Karpas-422 (cell line): Measurements from ENCODE around the gene KIF21B. TPM values are rescaled to one million over a fixed set of nuclear protein-coding genes. Genes with fewer than 3 reads are reported as not detected.

Experiments
- DNase-seq: peaks from one replicate; pipeline ENCODE4 v3.0.0-alpha.2; 2015
- H2AFZ ChIP-seq: fragments of 200-600 bp; sonication (generic); 2 replicates; pipeline ENCODE4 v1.6.1; 2014; ENCODE audit warnings: antibody characterized with exemption, low read length, mixed read lengths
- H3K27ac ChIP-seq: fragments of 200-600 bp; sonication (generic); 2 replicates; pipeline ENCODE4 v1.5.1; 2014; ENCODE audit warnings: mild to moderate bottlenecking, low read length, moderate library complexity
- H3K27me3 ChIP-seq: fragments of 200-600 bp; sonication (generic); 2 replicates; pipeline ENCODE4 v1.6.1; 2014; ENCODE audit warnings: low read length, mixed read lengths
- H3K36me3 ChIP-seq: fragments of 200-600 bp; sonication (generic); 2 replicates; pipeline ENCODE4 v1.6.1; 2014; ENCODE audit warnings: low read length, mixed read lengths; ENCODE audit not compliant: insufficient read depth
- H3K4me1 ChIP-seq: fragments of 200-600 bp; sonication (generic); 2 replicates; pipeline ENCODE4 v1.6.1; 2014; ENCODE audit warnings: mild to moderate bottlenecking, low read length, mixed read lengths
- H3K4me2 ChIP-seq: fragments of 200-600 bp; sonication (generic); 2 replicates; pipeline ENCODE4 v1.6.1; 2014; ENCODE audit warnings: low read length, low read depth, mild to moderate bottlenecking; ENCODE audit not compliant: poor library complexity, severe bottlenecking
- H3K4me3 ChIP-seq: fragments of 200-600 bp; sonication (generic); 2 replicates; pipeline ENCODE4 v1.5.1; 2014; ENCODE audit warnings: mild to moderate bottlenecking, antibody characterized with exemption, low read length, mixed read lengths
- H3K79me2 ChIP-seq: fragments of 200-600 bp; sonication (generic); 2 replicates; pipeline ENCODE4 v1.6.1; 2014; ENCODE audit warnings: mild to moderate bottlenecking, low read length, mixed read lengths
- H3K9ac ChIP-seq: fragments of 200-600 bp; sonication (generic); 2 replicates; pipeline ENCODE4 v1.6.0; 2014; ENCODE audit warnings: low read length
- H3K9me2 ChIP-seq: fragments of 200-600 bp; sonication (generic), shearing (Covaris generic); replicated peaks from 2 replicates; pipeline ENCODE4 v1.6.0; 2014; ENCODE audit warnings: mild to moderate bottlenecking, low read length, moderate library complexity; ENCODE audit not compliant: insufficient read depth
- H3K9me3 ChIP-seq: fragments of 300-700, 200-600 bp; sonication (generic); 2 replicates; pipeline ENCODE4 v1.6.1; 2014; ENCODE audit warnings: low read length, mixed read lengths
- H4K20me1 ChIP-seq: fragments of 200-600 bp; sonication (generic); 2 replicates; pipeline ENCODE4 v1.6.1; 2014; ENCODE audit warnings: mild to moderate bottlenecking, antibody characterized with exemption, low read length, low read depth; ENCODE audit not compliant: insufficient read depth
- total RNA-seq: library from RNA; depleted of rRNA; stranded (reverse); fragments of >200 nt; shearing (Covaris generic); gene quantifications from 2 replicates; pipeline ENCODE4 v1.2.3, GENCODE V29; 2014; ENCODE audit warnings: low replicate concordance

Gene KIF21B
- total RNA-seq, 1 experiment from 2014 or later: 0.22 TPM

- Histone ChIP-seq H3K4me1 (no peaks in the 10 kb centered on the region), H3K36me3 (no peaks in the 10 kb centered on the region), H3K9me3 (no peaks in the 10 kb centered on the region), H3K9ac (no peak overlapping the region), H3K4me2 (no peak overlapping the region), H4K20me1 (no peaks in the 10 kb centered on the region), H3K4me3 (no peak overlapping the region), H3K27ac (no peak overlapping the region), H3K79me2 (no peaks in the 10 kb centered on the region), H3K9me2 (no peaks in the 10 kb centered on the region), H2AFZ (no peak overlapping the region), H3K27me3 (no peaks in the 10 kb centered on the region)
- no peak for DNase-seq
These were observed 16.4 kb upstream of the KIF21B start for GRCh38 chr1:201039876-201040275.

GRCh38 chr1:201039418-201039817 is 15.9 kb upstream of the KIF21B start:
- no peak for DNase-seq
- Histone ChIP-seq H3K9ac (no peak overlapping the region), H3K9me2 (no peaks in the 10 kb centered on the region)

GRCh38 chr1:201038186-201038876 is 14.8 kb upstream of the KIF21B start:
- H3K9ac ChIP-seq: no peak overlapping the region
- no peaks in the 10 kb centered on the region for H3K79me2 ChIP-seq
- no peak overlapping the region for H3K4me2 ChIP-seq
- DNase-seq: no peak
- no peaks in the 10 kb centered on the region for H3K36me3 ChIP-seq
- H3K4me3 ChIP-seq: no peak overlapping the region
- H3K27ac ChIP-seq: no peak overlapping the region
- no peak overlapping the region for H2AFZ ChIP-seq
- no peaks in the 10 kb centered on the region for H3K4me1 ChIP-seq
- H3K9me3 ChIP-seq: no peaks in the 10 kb centered on the region
- H3K27me3 ChIP-seq: no peaks in the 10 kb centered on the region
- no peaks in the 10 kb centered on the region for H3K9me2 ChIP-seq
- no peaks in the 10 kb centered on the region for H4K20me1 ChIP-seq

More at GRCh38 chr1:201039418-201039817, 15.9 kb upstream of the KIF21B start:
- Histone ChIP-seq H3K27me3 (no peaks in the 10 kb centered on the region), H4K20me1 (no peaks in the 10 kb centered on the region), H3K4me1 (no peaks in the 10 kb centered on the region), H3K27ac (no peak overlapping the region), H3K36me3 (no peaks in the 10 kb centered on the region), H3K4me2 (no peak overlapping the region), H3K4me3 (no peak overlapping the region), H2AFZ (no peak overlapping the region), H3K79me2 (no peaks in the 10 kb centered on the region), H3K9me3 (no peaks in the 10 kb centered on the region)

GRCh38 chr1:201036188-201036842 is 12.8 kb upstream of the KIF21B start:
- Histone ChIP-seq H3K4me3 (no peak overlapping the region), H3K36me3 (no peaks in the 10 kb centered on the region), H3K79me2 (no peaks in the 10 kb centered on the region), H3K27ac (no peak overlapping the region), H2AFZ (no peak overlapping the region), H3K27me3 (no peaks in the 10 kb centered on the region), H3K9me3 (no peaks in the 10 kb centered on the region), H3K4me2 (no peak overlapping the region), H3K9me2 (no peaks in the 10 kb centered on the region), H3K4me1 (no peaks in the 10 kb centered on the region), H4K20me1 (no peaks in the 10 kb centered on the region), H3K9ac (no peak overlapping the region)
- DNase-seq: no peak

GRCh38 chr1:201034671-201035070 is 11.2 kb upstream of the KIF21B start:
- H3K9me3 ChIP-seq: no peaks in the 10 kb centered on the region
- H3K9me2 ChIP-seq: no peaks in the 10 kb centered on the region
- no peak overlapping the region for H3K4me2 ChIP-seq
- H3K4me1 ChIP-seq: no peaks in the 10 kb centered on the region
- no peaks in the 10 kb centered on the region for H4K20me1 ChIP-seq
- no peak overlapping the region for H3K4me3 ChIP-seq
- H3K36me3 ChIP-seq: no peaks in the 10 kb centered on the region
- no peak overlapping the region for H3K27ac ChIP-seq
- no peaks in the 10 kb centered on the region for H3K27me3 ChIP-seq
- DNase-seq: no peak
- no peaks in the 10 kb centered on the region for H3K79me2 ChIP-seq
- no peak overlapping the region for H2AFZ ChIP-seq
- no peak overlapping the region for H3K9ac ChIP-seq

- Histone ChIP-seq H2AFZ (no peak overlapping the region), H3K79me2 (no peaks in the 10 kb centered on the region), H3K4me2 (no peak overlapping the region), H3K4me3 (no peak overlapping the region), H4K20me1 (no peaks in the 10 kb centered on the region), H3K9me3 (no peaks in the 10 kb centered on the region), H3K27me3 (no peaks in the 10 kb centered on the region), H3K9me2 (no peaks in the 10 kb centered on the region), H3K4me1 (no peaks in the 10 kb centered on the region), H3K36me3 (no peaks in the 10 kb centered on the region), H3K27ac (no peak overlapping the region), H3K9ac (no peak overlapping the region)
- no peak for DNase-seq
These were observed 8.9 kb upstream of the KIF21B start for GRCh38 chr1:201032408-201032807.

GRCh38 chr1:201028461-201028889 is 5.0 kb upstream of the KIF21B start:
- Histone ChIP-seq H3K9me3 (no peaks in the 10 kb centered on the region), H3K27ac (no peak overlapping the region), H3K36me3 (no peaks in the 10 kb centered on the region), H4K20me1 (0 out of 2 replicates have a peak, but pooled peaks cover 4% of the 10 kb centered on the region), H3K9ac (no peak overlapping the region), H2AFZ (no peak overlapping the region), H3K27me3 (no peaks in the 10 kb centered on the region), H3K9me2 (no peaks in the 10 kb centered on the region), H3K4me1 (peaks cover 6% of the 10 kb centered on the region; the same call in 1 of the 2 replicates), H3K4me3 (no peak overlapping the region), H3K4me2 (no peak overlapping the region), H3K79me2 (no peaks in the 10 kb centered on the region)
- DNase-seq: no peak

- Histone ChIP-seq H3K27ac (no peak overlapping the region), H3K27me3 (no peaks in the 10 kb centered on the region), H3K36me3 (no peaks in the 10 kb centered on the region), H3K9ac (no peak overlapping the region), H3K4me3 (no peak overlapping the region), H3K79me2 (no peaks in the 10 kb centered on the region), H3K9me2 (no peaks in the 10 kb centered on the region), H4K20me1 (0 out of 2 replicates have a peak, but pooled peaks cover 4% of the 10 kb centered on the region), H3K4me1 (peaks cover 12% of the 10 kb centered on the region; the same call in 1 of the 2 replicates), H3K4me2 (no peak overlapping the region), H2AFZ (no peak overlapping the region), H3K9me3 (no peaks in the 10 kb centered on the region)
- no peak for DNase-seq
These were observed 3.3 kb upstream of the KIF21B start for GRCh38 chr1:201026836-201027235.
